ENCODE results near the gene SEC14L1.

Gene SEC14L1

GRCh38 chr17:77194179-77194578 is 53.4 kb downstream of the SEC14L1 start:
- DNase-seq, result no peak

- DNase-seq, result no peak
Observed at GRCh38 chr17:77196251-77196650, 55.5 kb downstream of the SEC14L1 start.

- no peak for DNase-seq
Observed at GRCh38 chr17:77197115-77197514, 56.3 kb downstream of the SEC14L1 start.

GRCh38 chr17:77200711-77201110 is 59.9 kb downstream of the SEC14L1 start:
- DNase-seq, result no peak

- no peak for DNase-seq
Observed at GRCh38 chr17:77203436-77203835, 62.7 kb downstream of the SEC14L1 start.

GRCh38 chr17:77203846-77204245 is 63.1 kb downstream of the SEC14L1 start:
- DNase-seq, result no peak

GRCh38 chr17:77204536-77204935 is 63.8 kb downstream of the SEC14L1 start:
- no peak for DNase-seq

- no peak for DNase-seq
Observed at GRCh38 chr17:77205396-77206125, 64.8 kb downstream of the SEC14L1 start.

GRCh38 chr17:77206158-77206956 is 65.6 kb downstream of the SEC14L1 start:
- DNase-seq, result no peak

- no peak for DNase-seq
Observed at GRCh38 chr17:77207689-77208216, 67.0 kb downstream of the SEC14L1 start.

GRCh38 chr17:77208217-77208808 is 67.5 kb downstream of the SEC14L1 start:
- DNase-seq, result no peak

GRCh38 chr17:77208856-77209255 is 68.1 kb downstream of the SEC14L1 start:
- DNase-seq, result no peak

GRCh38 chr17:77209330-77209748 is 68.6 kb downstream of the SEC14L1 start:
- no peak for DNase-seq

GRCh38 chr17:77210331-77210730 is 69.6 kb downstream of the SEC14L1 start:
- no peak for DNase-seq

- no peak for DNase-seq
Observed at GRCh38 chr17:77210946-77211541, 70.3 kb downstream of the SEC14L1 start.

GRCh38 chr17:77211681-77212080 is 70.9 kb downstream of the SEC14L1 start:
- DNase-seq, result no peak

GRCh38 chr17:77212081-77212832 is 71.5 kb downstream of the SEC14L1 start:
- DNase-seq, result no peak

- DNase-seq, result no peak
Observed at GRCh38 chr17:77212833-77213777, 72.3 kb downstream of the SEC14L1 start.

- DNase-seq, result no peak
Observed at GRCh38 chr17:77213778-77214132, 73.0 kb downstream of the SEC14L1 start.

- DNase-seq, result no peak
Observed at GRCh38 chr17:77214328-77214727, 73.6 kb downstream of the SEC14L1 start.

GRCh38 chr17:77214743-77215142 is 74.0 kb downstream of the SEC14L1 start:
- DNase-seq, result peak in 1 of 5 experiments; percentile 25

Measured in T-helper 2 cell (primary cell).